Omental fat pad (tissue), 4 donors: ENCODE measurements around the gene ACTN4. TPM values are rescaled to one million over a fixed set of nuclear protein-coding genes. Genes with fewer than 3 reads are reported as not detected.

Experiments used
- ATAC-seq: fragments of 150-250 bp; one replicate; pipeline ENCODE4 v1.9.1; 2016; ENCODE audit warnings: mild to moderate bottlenecking, moderate library complexity; ENCODE audit not compliant: low FRiP score
- DNase-seq: peaks from one replicate; pipeline ENCODE4 v3.0.0-alpha.2; 2019; ENCODE audit warnings: low spot score
- total RNA-seq, 4 donors: library from RNA; depleted of rRNA; stranded (reverse); fragments of >200 nt; gene quantifications; one replicate each; pipeline ENCODE4 v1.1.0, GENCODE V29; 2016
- TF ChIP-seq, protein P1 (sequence below), 3 donors: fragments of 450-650 bp; IDR thresholded peaks; one replicate each; pipeline ENCODE4 v1.5.1; 2016 to 2017; ENCODE audit warnings: antibody characterized with exemption in 3 of 3, mild to moderate bottlenecking in 3 of 3, moderate library complexity in 2 of 3

The ACTN4 gene
- total RNA-seq, 4 donors from 2014 or later: 290 to 517 (median 367) TPM

DNA sequence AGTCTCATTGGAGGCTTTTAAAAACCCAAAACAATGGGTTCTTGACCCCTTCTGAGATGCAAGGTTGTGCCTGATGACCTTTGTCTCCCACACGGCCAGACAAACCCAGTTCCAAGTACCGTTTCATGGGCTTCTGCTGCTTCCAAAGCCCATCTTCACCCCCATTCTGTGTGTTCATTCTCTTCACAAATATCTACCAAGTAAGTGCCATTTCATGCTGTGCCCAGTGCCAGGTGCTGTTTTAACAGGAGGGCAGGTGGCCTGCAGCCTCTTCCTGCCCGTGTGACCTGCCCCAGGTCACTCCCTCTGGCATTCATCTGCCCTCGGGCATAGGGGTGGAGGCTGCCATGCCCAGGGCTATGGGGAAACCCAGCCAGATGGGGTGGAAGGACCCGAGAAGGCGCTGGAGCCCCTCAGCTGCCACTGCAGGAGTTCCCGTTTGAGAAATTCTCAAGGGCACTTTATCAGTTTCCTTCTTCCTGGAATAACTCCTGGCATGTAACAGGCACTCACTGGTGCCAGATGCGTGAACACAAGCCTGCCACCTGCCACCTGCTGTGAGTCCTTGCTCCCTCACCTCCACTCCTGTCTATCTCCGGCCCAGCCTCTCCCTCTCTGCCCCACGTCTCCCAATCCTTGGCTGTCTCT, 84.3 kb downstream of the ACTN4 start:
- DNase-seq: no peak
- ATAC-seq: no peak
- TF ChIP-seq, protein P1, sequence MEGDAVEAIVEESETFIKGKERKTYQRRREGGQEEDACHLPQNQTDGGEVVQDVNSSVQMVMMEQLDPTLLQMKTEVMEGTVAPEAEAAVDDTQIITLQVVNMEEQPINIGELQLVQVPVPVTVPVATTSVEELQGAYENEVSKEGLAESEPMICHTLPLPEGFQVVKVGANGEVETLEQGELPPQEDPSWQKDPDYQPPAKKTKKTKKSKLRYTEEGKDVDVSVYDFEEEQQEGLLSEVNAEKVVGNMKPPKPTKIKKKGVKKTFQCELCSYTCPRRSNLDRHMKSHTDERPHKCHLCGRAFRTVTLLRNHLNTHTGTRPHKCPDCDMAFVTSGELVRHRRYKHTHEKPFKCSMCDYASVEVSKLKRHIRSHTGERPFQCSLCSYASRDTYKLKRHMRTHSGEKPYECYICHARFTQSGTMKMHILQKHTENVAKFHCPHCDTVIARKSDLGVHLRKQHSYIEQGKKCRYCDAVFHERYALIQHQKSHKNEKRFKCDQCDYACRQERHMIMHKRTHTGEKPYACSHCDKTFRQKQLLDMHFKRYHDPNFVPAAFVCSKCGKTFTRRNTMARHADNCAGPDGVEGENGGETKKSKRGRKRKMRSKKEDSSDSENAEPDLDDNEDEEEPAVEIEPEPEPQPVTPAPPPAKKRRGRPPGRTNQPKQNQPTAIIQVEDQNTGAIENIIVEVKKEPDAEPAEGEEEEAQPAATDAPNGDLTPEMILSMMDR (IDR thresholded peaks at IDR 0.05): no peak

DNA sequence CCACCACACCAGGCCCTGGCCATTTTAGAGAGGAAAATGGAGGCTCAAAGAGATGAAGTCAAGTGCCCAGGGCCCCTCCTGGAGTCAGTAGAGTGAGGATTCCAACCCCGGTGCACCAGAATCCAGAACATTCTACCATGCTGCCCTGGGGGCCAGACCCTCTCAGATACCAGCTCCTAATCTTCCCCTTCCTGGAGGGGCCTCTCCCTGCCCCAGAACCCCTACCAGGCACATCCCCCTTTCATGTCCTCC, 85.7 kb downstream of the ACTN4 start:
- no peak for ATAC-seq
- TF ChIP-seq, protein P1 (IDR thresholded peaks at IDR 0.05): no peak
- no peak for DNase-seq

GRCh38 chr19:38733493-38734175, 86.2 kb downstream of the ACTN4 start:
- DNase-seq (no peak), ATAC-seq (no peak)
- TF ChIP-seq, protein P1 (IDR thresholded peaks at IDR 0.05): no peak

DNA sequence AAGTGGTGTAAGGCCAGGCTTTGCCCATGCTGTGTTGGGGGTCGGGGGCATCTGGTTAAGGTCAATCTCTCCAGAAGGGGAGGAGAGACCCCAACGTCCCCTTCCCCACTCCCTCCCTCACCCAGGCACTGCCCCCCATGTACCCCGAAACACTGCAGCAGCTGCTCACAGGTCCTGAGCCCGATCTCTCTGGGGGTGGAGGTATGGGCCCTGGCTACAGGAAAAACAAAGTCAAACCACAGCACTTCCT, 86.7 kb downstream of the ACTN4 start:
- ATAC-seq (no peak), DNase-seq (no peak)
- TF ChIP-seq, protein P1 (IDR thresholded peaks at IDR 0.05): no peak

- no peak for DNase-seq
- ATAC-seq: no peak
- TF ChIP-seq, protein P1 (IDR thresholded peaks at IDR 0.05): no peak
These were observed 87.2 kb downstream of the ACTN4 start for GRCh38 chr19:38734426-38735256.

- no peak for ATAC-seq
- TF ChIP-seq, protein P1 (IDR thresholded peaks at IDR 0.05): no peak
- no peak for DNase-seq
These were observed 87.8 kb downstream of the ACTN4 start for GRCh38 chr19:38735257-38735686.

- DNase-seq (no peak), ATAC-seq (peak; percentile 7)
These were observed 88.6 kb downstream of the ACTN4 start for GRCh38 chr19:38736036-38736412.

More at GRCh38 chr19:38736036-38736412, 88.6 kb downstream of the ACTN4 start:
- TF ChIP-seq, protein P1 (IDR thresholded peaks at IDR 0.05): no peak
